ENCODE data around the gene EPAS1.

EPAS1 gene

DNA sequence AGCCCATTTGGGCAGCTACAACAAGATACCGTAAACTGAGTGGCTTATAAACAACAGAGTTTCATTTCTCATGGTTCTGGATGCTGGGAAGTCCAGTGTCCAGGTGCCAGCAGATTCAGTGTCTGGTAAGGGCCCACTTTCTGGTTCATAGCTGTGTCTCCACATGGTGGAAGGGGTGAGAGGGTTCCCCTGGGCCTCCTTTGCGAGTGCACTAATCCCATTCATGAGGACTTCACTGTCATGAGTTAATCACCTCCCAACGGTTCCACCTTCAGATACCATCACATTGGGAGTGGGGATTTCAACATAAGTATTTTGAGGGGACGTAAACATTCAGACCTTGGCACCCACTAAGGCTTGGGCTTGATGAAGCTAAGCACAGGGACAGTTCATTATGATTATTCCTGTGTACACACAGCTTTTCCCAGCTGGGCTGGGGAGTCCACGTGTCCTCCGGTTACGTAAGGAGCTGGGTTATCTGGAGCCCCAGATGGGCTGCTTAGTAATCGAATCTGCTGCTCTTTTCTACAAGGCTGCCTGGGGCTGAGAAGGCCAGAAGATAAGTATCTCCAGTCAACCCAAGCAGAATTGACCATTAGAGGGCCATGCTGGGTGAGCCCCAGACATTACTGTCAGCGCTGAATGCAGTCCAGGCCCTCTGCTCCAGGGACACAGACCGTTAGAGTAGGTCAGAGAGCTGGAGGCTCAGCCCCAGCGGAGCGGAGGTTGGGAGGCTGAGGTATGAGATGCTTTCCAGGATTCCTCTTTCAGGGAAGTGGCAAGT is 42.7 kb downstream of the EPAS1 start:
- no peak for DNase-seq (ENCODE audit: low read depth in 2 of 2)

- DNase-seq (ENCODE audit: low read depth in 2 of 2) = no peak
These were observed 43.7 kb downstream of the EPAS1 start for GRCh38 chr2:46340740-46341420.

GRCh38 chr2:46342566-46343315 is 45.5 kb downstream of the EPAS1 start:
- no peak for DNase-seq (ENCODE audit: low read depth in 2 of 2)

GRCh38 chr2:46344706-46345105 is 47.5 kb downstream of the EPAS1 start:
- no peak for DNase-seq (ENCODE audit: low read depth in 2 of 2)

- DNase-seq (ENCODE audit: low read depth in 2 of 2) = no peak
These were observed 48.6 kb downstream of the EPAS1 start for GRCh38 chr2:46345775-46346174.

DNA sequence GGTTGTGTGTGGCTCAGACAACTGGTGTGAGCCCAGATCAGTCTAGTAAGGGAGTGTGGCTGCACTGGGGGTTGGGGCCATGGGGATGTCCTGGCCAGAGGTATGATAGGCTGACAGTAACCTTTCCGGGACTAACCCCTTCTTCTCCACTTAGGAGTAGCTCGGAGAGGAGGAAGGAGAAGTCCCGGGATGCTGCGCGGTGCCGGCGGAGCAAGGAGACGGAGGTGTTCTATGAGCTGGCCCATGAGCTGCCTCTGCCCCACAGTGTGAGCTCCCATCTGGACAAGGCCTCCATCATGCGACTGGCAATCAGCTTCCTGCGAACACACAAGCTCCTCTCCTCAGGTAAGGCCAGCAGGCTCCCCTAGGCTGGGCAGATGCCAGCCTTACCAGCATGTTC is 49.5 kb downstream of the EPAS1 start:
- no peak for DNase-seq (ENCODE audit: low read depth in 2 of 2)

- no peak for DNase-seq (ENCODE audit: low read depth in 2 of 2)
These were observed 50.6 kb downstream of the EPAS1 start for GRCh38 chr2:46347648-46348280.

- DNase-seq (ENCODE audit: low read depth in 2 of 2) = no peak
These were observed 51.9 kb downstream of the EPAS1 start for GRCh38 chr2:46349115-46349547.

DNA sequence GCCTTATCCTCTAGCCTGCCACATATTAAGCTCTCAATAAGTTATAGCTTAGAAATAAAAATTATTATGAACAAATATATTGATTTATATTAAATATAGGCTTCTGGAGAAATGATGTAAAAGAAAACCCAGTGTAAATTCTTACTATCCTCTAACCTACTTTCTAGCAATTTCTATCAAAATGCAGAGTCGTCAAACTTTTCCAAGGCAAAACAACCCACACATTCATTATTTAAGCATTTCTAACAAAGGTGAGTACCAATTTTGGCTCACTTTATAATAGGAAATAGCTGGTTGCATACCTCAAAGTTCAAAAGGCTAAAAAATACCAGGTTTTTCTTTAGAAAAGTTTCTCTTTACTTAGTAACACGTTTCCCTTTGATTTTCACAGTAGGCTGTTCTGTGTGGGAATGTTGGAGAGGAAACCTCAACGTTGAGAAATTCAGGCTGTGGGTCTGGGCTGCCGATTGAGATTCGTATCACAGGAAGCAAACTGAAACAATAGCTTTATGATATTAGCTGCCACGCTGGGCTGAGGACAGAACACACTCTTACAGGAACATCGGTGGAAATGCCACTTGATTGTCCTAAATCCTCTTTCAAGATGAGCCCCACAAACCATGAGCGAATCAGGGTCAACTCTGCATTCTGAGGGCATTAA is 53.0 kb downstream of the EPAS1 start:
- no peak for DNase-seq (ENCODE audit: low read depth in 2 of 2)

- DNase-seq (ENCODE audit: low read depth in 2 of 2) = peak in 1 of 2 donors; percentile 15
These were observed 54.0 kb downstream of the EPAS1 start for GRCh38 chr2:46351098-46351749.

DNA sequence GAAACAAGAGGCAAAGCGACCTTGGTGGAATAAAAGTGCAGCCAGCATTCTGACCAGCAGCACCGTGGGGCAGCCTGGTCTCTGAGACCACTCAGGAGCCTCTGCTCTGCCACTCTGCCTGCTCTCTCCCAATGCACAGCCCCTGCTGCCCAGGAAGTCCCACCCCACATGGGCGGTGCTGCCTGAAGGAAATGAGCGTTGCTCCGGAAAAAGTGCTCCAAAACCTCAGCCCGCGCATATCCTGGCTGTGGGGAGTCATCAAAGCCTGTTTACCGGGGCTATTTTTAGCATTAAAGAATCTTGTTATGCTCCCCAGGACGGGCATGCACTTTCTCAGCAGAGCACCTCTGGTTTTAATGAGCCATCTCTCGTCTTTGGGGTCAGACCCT is 54.5 kb downstream of the EPAS1 start:
- DNase-seq (ENCODE audit: low read depth in 2 of 2) = peak; percentile 39 to 65

DNA sequence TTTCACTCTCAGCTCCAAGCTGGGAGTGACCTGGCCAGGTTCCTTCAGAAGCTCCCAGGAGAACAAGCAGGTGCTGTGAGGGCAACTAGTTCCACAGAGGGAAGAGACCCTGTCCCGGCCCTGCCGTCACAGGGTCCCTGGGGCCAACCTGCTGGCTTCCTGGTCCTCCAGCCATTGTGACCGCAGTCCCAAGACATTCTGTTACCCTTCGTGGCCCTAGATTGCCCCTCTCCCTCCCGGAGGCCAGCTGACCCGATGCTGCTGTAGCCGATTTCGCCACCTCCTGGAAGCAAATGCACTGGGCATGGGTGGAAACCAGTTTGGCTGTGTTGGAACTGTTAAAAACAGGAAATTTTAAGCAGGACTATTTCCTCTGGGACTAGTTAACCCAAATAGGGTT is 55.4 kb downstream of the EPAS1 start:
- no peak for DNase-seq (ENCODE audit: low read depth in 2 of 2)

DNA sequence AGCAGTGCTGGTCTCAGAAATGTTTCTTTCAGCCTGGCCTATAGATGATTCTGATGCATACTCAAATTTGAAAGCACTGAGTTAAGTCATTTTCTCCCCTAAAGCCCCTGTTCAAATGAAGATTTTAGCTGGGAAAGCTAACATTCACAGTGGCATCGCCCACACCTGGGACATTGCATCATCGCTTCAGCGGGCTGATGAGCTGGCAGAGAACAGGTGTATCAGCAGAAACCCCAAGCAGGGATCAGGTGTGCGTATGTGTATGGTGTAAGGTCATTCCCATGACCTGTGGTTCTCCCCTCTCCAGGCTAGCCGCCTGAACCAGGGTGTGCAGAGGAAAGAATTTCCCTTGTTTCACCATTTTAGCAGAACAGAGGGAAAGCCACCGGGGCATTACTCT is 56.3 kb downstream of the EPAS1 start:
- no peak for DNase-seq (ENCODE audit: low read depth in 2 of 2)

DNA sequence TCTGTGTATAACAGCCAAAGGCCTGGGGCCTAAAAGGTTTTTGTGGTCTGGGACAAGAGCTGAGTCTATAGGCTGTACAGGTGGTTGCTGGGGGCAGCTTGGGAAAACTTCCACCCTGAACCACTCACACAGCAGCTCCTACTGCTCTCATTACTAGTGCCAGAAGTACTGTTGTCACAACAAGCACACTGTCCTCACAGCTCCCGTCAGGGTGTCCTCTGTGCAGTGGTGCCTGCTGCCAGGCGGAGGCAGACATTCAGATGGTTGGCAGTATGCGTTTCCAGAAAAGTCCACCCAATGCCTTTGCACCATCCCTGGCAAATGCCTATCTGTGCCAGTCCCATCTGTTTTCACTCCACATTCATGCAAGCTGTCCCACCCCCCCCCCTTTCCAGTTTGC is 58.5 kb downstream of the EPAS1 start:
- DNase-seq (ENCODE audit: low read depth in 2 of 2) = no peak

GRCh38 chr2:46356991-46357390 is 59.8 kb downstream of the EPAS1 start:
- no peak for DNase-seq (ENCODE audit: low read depth in 2 of 2)

DNA sequence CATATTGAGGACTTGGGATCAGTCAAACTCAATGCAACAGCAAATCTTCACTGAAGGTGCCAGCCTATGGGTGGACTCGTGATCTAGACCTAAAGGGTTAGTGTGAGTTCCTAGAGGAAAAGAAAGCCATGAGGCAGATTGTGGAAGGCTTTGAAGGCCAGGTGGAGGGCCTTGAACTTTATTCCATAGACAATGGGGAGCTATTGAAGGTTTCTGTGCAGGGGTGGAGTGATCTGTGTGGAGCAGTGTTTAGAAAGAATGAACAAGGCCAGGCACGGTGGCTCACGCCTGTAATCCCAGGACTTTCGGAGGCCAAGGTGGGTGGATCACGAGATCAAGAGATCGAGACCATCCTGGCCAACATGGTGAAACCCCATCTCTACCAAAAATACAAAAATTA is 61.5 kb downstream of the EPAS1 start:
- no peak for DNase-seq (ENCODE audit: low read depth in 2 of 2)

DNA sequence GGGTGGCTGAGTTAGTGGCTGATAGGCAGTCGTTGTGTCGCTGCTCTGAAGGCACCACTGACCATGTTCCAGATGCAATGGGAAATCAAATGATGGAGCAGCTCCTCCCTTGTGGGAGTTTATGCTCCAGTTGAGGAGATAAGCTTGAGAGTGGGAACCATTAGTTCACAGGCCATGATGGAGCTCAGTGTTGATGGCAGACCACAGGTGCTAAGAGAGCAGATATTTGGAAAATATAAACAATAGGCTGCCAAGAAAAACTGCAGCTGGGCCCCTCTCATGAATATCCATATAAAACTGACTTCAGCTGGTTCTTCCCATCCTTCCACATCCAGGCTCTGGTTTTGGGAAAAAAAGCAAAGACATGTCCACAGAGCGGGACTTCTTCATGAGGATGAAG is 63.1 kb downstream of the EPAS1 start:
- DNase-seq (ENCODE audit: low read depth in 2 of 2) = no peak

DNA sequence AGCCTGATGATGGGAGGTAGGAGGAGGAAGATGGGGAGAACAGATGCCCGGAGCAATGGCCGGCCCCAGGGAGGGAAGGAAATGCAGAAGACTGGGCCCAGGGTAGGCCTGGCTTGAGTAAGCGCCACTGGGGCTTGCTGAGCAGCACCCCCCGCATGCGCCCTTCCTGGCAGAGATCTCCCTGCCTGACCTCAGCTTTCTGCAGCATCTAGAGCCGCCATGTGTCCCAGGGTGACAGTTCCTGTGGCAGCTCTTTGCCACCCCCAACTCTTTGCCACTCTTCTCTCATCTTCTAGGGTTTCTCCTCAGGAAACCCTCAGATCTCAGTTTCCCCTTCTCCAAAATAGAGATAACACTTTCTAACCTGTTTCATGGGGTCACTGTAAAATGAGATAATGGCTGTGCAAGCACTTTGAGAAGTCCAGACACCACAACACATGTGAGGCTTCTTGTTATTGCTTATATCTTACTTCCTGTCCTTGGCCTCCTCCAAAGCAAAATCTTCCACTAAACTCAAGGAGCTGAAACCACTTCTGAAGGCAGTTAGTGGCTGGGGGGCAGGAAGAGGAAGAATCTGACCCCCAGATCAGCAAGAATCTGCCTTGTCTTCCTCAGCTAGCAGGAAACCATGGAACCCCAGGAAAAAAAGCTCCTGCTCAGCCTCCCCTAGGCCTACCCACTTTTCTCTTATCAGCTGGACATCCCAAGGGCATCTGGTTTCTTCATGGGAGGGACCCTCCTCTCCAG is 64.9 kb downstream of the EPAS1 start:
- DNase-seq (ENCODE audit: low read depth in 2 of 2) = no peak

DNA sequence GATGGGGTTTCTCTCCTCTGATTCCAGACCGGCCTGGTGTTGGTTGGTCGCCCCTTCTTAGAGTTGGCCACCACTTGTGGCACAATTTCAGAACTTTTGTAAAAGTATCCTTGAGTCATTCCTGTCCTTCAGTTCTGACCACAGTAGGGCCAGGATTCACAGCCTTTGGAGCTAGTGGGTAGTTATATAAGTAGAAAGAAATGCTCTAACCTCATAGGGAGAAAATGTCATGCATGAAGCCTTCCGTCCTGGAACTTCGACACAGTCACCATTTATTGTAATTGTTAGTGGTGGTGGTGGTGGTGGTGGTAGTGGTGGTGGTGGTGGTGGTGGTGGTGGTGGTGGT is 65.4 kb downstream of the EPAS1 start:
- DNase-seq (ENCODE audit: low read depth in 2 of 2) = no peak

GRCh38 chr2:46363535-46364170 is 66.4 kb downstream of the EPAS1 start:
- DNase-seq (ENCODE audit: low read depth in 2 of 2) = no peak

Data from stimulated activated CD4-positive, alpha-beta T cell treated with anti-CD3 and anti-CD28 coated beads, Interleukin-4, amount 100 ng/mL, for 48 hours (primary cell).